GM20000 (cell line): ENCODE data around the gene SMTNL2.

ENCODE experiments used
- DNase-seq: peaks from one replicate; pipeline ENCODE4 v3.0.0; 2012; ENCODE audit warnings: low spot score
- TF ChIP-seq, protein P1 (sequence below): IDR thresholded peaks from 2 replicates; pipeline ENCODE4 v1.5.1; 2012; ENCODE audit warnings: mild to moderate bottlenecking, control low read depth; ENCODE audit errors: extremely low read depth, missing control alignments

The SMTNL2 gene

DNA sequence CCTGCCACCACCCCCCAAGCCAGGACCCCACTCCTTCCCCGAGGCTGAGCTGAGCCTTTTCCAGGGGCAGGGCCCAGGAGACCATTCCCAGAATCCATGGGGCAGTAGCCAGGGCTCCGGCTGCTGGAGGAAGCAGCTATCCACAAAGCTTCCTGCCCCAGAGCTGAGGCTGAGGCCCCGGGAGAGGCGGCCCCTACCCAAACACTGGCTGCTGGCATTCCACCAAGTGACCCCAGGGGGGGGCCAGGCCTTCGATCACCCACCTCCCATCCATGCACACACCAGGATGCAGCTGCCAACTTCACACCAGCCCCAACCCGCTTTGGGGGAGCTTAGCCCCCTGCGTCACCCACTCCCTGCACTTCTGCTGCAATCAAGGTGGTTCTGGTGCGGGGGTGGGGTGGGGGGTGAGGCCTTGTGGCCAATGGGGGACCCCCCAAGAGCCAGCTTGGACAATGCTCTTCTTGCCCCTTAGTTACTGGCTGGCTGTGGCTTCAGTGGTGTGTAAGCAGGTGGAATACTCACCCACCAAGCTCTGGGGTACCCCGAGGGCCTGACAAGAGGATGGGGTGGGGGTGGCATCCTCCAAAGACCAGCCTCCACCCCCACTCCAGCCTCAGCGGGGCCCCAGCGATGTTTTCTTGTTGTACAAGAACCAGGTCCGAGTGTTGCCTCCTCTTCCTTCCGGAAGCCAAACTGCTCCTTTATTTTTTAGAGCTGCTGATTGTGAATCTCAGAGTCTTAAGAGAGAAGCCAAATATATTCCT, 45.9 kb upstream of the SMTNL2 start:
- TF ChIP-seq, protein P1, sequence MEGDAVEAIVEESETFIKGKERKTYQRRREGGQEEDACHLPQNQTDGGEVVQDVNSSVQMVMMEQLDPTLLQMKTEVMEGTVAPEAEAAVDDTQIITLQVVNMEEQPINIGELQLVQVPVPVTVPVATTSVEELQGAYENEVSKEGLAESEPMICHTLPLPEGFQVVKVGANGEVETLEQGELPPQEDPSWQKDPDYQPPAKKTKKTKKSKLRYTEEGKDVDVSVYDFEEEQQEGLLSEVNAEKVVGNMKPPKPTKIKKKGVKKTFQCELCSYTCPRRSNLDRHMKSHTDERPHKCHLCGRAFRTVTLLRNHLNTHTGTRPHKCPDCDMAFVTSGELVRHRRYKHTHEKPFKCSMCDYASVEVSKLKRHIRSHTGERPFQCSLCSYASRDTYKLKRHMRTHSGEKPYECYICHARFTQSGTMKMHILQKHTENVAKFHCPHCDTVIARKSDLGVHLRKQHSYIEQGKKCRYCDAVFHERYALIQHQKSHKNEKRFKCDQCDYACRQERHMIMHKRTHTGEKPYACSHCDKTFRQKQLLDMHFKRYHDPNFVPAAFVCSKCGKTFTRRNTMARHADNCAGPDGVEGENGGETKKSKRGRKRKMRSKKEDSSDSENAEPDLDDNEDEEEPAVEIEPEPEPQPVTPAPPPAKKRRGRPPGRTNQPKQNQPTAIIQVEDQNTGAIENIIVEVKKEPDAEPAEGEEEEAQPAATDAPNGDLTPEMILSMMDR, result no peak
- no peak for DNase-seq

DNA sequence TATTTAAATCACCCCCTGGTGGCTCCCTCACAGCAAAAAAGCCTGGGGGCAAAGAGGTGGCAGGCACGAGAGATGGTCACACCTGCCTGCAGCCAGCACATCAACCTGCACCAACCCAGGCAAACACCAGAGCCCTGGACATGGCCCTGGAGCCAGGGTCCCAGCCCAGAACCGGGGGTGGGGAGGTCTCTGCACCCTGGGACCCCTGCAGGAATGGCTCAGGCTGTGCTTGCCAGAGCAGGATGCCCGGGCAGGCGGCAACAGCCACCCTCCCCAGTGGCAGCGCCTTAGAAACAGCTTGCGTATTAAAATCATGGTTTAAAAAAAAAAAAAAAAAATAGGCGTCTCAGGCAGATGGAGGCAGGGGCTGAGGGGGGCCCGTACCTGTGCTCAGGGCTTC, 45.3 kb upstream of the SMTNL2 start:
- TF ChIP-seq, protein P1, result no peak
- DNase-seq, result no peak

DNA sequence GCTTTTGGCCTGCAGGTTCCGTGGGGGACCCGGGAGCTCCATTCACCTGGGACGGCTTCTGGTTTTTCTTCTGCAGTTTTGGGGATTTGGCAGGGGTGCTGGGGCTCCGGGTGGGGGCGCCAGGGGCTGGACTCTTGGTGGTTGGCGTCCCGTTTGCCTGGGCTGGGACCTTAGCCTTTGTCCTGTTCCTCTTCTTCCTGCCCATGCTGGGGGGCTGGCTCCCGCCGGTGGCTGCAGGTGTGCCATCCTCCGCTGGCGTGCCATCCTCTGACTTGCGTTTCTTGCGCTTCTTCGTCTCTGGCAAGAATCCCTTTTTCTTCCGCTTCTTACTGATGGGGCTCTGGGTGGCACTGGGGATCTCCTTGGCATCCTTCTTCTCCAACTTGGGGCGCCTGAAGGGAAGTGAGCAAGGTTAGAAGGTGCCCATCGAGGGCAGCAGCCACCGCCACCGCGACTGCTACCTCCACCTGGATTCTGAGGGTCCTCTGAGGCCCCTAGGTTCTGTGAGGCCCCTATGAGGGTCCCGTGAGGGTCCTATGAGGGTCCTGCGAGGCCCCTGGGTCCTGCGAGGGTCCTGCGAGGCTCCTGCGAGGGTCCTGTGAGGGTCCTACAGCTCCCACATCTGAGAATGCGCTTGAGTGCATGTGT, 44.6 kb upstream of the SMTNL2 start:
- TF ChIP-seq, protein P1, result no peak
- no peak for DNase-seq

DNA sequence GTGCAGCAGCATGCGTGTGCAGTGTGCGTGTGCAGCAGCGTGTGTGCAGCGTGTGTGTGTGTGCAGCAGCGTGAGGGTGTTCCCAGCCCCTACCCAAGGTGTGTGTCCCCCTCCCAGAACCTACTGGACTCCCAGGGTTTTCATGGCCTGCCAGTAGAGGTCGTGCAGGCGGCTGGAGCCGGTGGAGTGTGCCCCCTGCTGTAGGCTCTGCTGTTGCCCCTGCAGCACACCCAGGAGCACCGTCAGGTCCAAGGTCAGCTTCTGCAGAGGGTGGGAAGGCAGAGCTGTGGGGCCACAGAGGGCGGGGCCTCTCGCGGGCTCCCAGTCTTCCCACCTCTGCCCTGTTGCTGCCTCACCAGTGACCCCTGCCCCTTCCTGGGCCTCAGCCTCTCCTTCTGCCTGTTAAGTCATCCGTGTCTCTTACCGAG, 44.1 kb upstream of the SMTNL2 start:
- TF ChIP-seq, protein P1, result no peak
- no peak for DNase-seq

DNA sequence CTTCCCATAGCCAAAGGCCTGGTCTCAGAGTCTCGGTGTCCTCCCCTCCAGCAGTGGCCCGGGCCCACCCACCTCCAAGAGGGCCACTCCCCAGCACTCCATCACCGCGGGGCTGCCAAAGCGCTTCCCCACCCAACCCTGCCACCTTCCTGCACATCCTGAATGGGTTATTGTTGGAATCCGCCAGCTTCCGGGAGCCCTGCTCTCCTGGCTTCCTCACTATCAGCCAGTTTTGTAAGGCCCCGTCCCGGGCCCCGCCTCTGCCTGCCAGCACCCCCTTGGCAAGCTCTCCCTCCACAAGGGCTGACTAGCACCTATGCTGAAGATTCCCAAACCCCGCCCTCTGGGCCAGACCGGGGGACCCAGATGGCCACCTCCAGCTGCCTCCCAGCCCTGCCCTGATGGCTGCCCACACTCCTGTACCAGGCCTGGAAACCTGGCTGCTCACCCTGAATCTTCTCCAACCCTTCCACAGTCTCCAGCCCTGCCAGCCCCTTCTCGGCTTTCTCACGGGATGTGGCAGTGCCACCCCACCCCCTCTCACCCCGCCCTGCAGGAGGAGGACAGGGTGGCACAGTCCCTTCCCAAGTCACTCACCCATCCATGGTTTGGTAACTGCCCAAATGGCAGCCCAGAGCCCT, 43.5 kb upstream of the SMTNL2 start:
- TF ChIP-seq, protein P1, result no peak
- no peak for DNase-seq

DNA sequence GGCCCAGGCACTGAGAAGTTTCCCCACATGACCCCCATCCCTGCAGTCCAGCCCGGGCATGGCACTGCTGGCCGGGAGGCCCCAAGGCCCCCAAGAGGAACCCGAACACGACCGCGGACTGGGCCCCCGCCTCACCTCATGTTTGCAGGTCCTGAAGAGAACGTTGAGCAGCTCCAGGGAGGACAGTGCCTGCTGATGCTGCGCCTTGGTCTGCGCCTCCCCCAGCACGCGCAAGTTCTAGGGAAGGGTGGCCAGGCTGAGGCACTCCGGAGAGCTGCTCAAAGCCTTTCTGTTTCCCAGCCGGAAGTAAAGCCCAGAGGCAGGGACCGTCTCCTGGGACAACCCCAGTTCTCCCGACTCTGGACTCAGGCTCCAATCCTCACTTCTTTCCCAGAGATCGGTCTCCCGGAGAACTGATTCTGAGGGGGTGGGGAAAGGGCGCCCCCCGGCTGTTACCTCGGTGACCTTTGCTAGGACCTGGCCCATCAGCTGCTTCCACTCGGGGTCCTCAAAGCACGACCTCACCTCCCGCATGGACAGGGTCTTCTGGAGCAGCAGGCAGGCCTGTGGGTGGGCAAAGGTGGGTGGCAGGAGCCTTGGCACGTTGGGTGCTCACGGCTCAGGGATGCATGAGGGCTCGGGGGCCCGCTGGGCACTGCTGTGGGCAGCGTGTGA, 42.9 kb upstream of the SMTNL2 start:
- TF ChIP-seq, protein P1, result no peak
- DNase-seq, result no peak
